OCI-LY1 (cell line): ENCODE data around the gene KREMEN1.

Source experiments
- H2AFZ ChIP-seq: fragments of 200-600 bp; sonication (generic), shearing (Covaris generic); 2 replicates; pipeline ENCODE4 v1.6.0; 2014; ENCODE audit warnings: antibody characterized with exemption, mild to moderate bottlenecking, low read length
- H3F3A ChIP-seq: fragments of 200-600 bp; sonication (generic), shearing (Covaris generic); 2 replicates; pipeline ENCODE4 v1.6.0; 2014; ENCODE audit warnings: mild to moderate bottlenecking, antibody characterized with exemption, low read length, moderate library complexity; ENCODE audit not compliant: insufficient read depth
- H3K27ac ChIP-seq: fragments of 200-600 bp; sonication (generic); 2 replicates; pipeline ENCODE4 v1.5.1; 2014; ENCODE audit warnings: low read length, mixed run types, mild to moderate bottlenecking, low read depth; ENCODE audit not compliant: poor library complexity, severe bottlenecking
- H3K27me3 ChIP-seq: fragments of 200-600 bp; sonication (generic); 2 replicates; pipeline ENCODE4 v1.6.0; 2014; ENCODE audit warnings: antibody characterized with exemption, mild to moderate bottlenecking, low read length, moderate library complexity; ENCODE audit not compliant: insufficient read depth
- H3K36me3 ChIP-seq: fragments of 200-600 bp; sonication (generic); 2 replicates; pipeline ENCODE4 v1.6.1; 2014; ENCODE audit warnings: mild to moderate bottlenecking, antibody characterized with exemption, low read length, moderate library complexity, mixed read lengths; ENCODE audit not compliant: insufficient read depth
- H3K4me1 ChIP-seq: fragments of 200-600 bp; sonication (generic); 2 replicates; pipeline ENCODE4 v1.5.1; 2014; ENCODE audit warnings: mild to moderate bottlenecking, low read length, moderate library complexity; ENCODE audit not compliant: insufficient read depth, severe bottlenecking
- H3K4me2 ChIP-seq: fragments of 200-600 bp; sonication (generic), shearing (Covaris generic); 2 replicates; pipeline ENCODE4 v1.6.1; 2014; ENCODE audit warnings: low read length
- H3K4me3 ChIP-seq: fragments of 200-600 bp; sonication (generic); 2 replicates; pipeline ENCODE4 v1.5.1; 2014; ENCODE audit warnings: low read length, low read depth, mild to moderate bottlenecking, mixed read lengths; ENCODE audit not compliant: poor library complexity, severe bottlenecking
- H3K79me2 ChIP-seq: fragments of 200-600 bp; shearing (Covaris generic); 2 replicates; pipeline ENCODE4 v1.6.1; 2016; ENCODE audit warnings: mixed run types, low read length, mixed read lengths; ENCODE audit not compliant: insufficient read depth
- H3K9ac ChIP-seq: fragments of 200-600 bp; sonication (generic), shearing (Covaris generic); 2 replicates; pipeline ENCODE4 v1.6.1; 2014; ENCODE audit warnings: mild to moderate bottlenecking, low read length, mixed read lengths
- H3K9me2 ChIP-seq: fragments of 200-600 bp; sonication (generic), shearing (Covaris generic); 2 replicates; pipeline ENCODE4 v1.6.1; 2014; ENCODE audit warnings: low read depth, mild to moderate bottlenecking, low read length, mixed read lengths
- H3K9me3 ChIP-seq: fragments of 200-600 bp; shearing (Covaris generic); 2 replicates; pipeline ENCODE4 v1.6.1; 2014; ENCODE audit warnings: low read length, mixed read lengths
- H4K20me1 ChIP-seq: fragments of 200-600 bp; sonication (generic), shearing (Covaris generic); 2 replicates; pipeline ENCODE4 v1.6.0; 2016; ENCODE audit warnings: mild to moderate bottlenecking, low read length; ENCODE audit not compliant: insufficient read depth
- CTCF ChIP-seq: fragments of 200-600 bp; sonication (generic), shearing (Covaris generic); IDR thresholded peaks from 2 replicates; pipeline ENCODE4 v1.5.1; 2017; ENCODE audit warnings: mild to moderate bottlenecking, antibody characterized with exemption, low read length, moderate library complexity, mixed read lengths
- EZH2 ChIP-seq: fragments of 200-600 bp; sonication (generic), shearing (Covaris generic); IDR thresholded peaks from 2 replicates; pipeline ENCODE4 v1.8.0; 2017; ENCODE audit warnings: borderline replicate concordance, mixed run types, mild to moderate bottlenecking, antibody characterized with exemption, low read length, moderate library complexity, mixed read lengths

Gene KREMEN1

GRCh38 chr22:29110946-29111345, 38.1 kb downstream of the KREMEN1 start:
- Histone ChIP-seq H3F3A (no peaks in the 10 kb centered on the region), H2AFZ (no peak overlapping the region), H3K9me2 (no peaks in the 10 kb centered on the region), H3K4me3 (no peak overlapping the region), H3K27ac (no peak overlapping the region), H3K36me3 (no peaks in the 10 kb centered on the region), H3K79me2 (no peaks in the 10 kb centered on the region), H3K9me3 (no peaks in the 10 kb centered on the region), H3K9ac (no peak overlapping the region), H4K20me1 (no peaks in the 10 kb centered on the region), H3K27me3 (no peaks in the 10 kb centered on the region; the same call in 1 of the 2 replicates), H3K4me2 (no peak overlapping the region), H3K4me1 (no peaks in the 10 kb centered on the region)
- no peak for TF ChIP-seq CTCF
- no peak for TF ChIP-seq EZH2

- H3K27me3 ChIP-seq = no peaks in the 10 kb centered on the region; the same call in 1 of the 2 replicates
- no peaks in the 10 kb centered on the region for H3K9me2 ChIP-seq
- H2AFZ ChIP-seq = no peak overlapping the region
- H3K9me3 ChIP-seq = no peaks in the 10 kb centered on the region
- H3K79me2 ChIP-seq = no peaks in the 10 kb centered on the region
- H3K36me3 ChIP-seq = no peaks in the 10 kb centered on the region
- no peak overlapping the region for H3K9ac ChIP-seq
- H3K27ac ChIP-seq = no peak overlapping the region
- no peaks in the 10 kb centered on the region for H3K4me1 ChIP-seq
- H3K4me2 ChIP-seq = no peak overlapping the region
- no peak overlapping the region for H3K4me3 ChIP-seq
- no peaks in the 10 kb centered on the region for H3F3A ChIP-seq
- no peaks in the 10 kb centered on the region for H4K20me1 ChIP-seq
- TF ChIP-seq EZH2 (no peak), CTCF (no peak)
Observed at GRCh38 chr22:29112121-29112520, 39.3 kb downstream of the KREMEN1 start.

GRCh38 chr22:29112681-29113080, 39.8 kb downstream of the KREMEN1 start:
- Histone ChIP-seq H2AFZ (no peak overlapping the region), H3K27me3 (no peaks in the 10 kb centered on the region; the same call in 1 of the 2 replicates), H3K9me2 (no peaks in the 10 kb centered on the region), H4K20me1 (no peaks in the 10 kb centered on the region), H3K4me2 (no peak overlapping the region), H3K4me1 (no peaks in the 10 kb centered on the region), H3K9ac (no peak overlapping the region), H3K9me3 (no peaks in the 10 kb centered on the region), H3K36me3 (no peaks in the 10 kb centered on the region), H3K79me2 (no peaks in the 10 kb centered on the region), H3F3A (no peaks in the 10 kb centered on the region), H3K27ac (no peak overlapping the region), H3K4me3 (no peak overlapping the region)
- no peak for TF ChIP-seq EZH2
- TF ChIP-seq CTCF = no peak
